ENCODE data around the gene CLIC4.

CLIC4 gene

DNA sequence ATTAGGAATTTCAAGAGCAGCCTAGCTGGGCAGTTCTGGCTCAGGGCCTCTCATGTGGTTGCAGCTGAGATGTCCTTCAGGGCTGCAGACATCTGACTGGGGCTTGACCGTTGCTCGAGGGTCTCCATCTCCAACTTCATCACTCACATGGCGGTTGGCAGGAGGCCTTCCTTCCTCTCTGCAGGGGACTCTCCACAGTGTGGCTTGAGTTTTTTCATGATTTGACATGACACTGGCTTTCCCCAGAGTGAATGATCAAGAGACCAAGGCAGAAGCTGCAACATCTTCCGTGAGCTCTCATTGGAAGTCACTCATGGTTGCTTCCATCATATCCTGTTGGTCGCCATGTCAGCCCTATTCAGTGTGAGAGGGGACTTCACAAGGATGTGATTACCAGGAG, 110.2 kb downstream of the CLIC4 start:
- TF ChIP-seq CSRNP3 (CRISPR knock-in tag; IDR thresholded peaks at IDR 0.05) = no peak
- no peak for TF ChIP-seq RARB (CRISPR knock-in tag; IDR thresholded peaks at IDR 0.05)
- TF ChIP-seq TCF4 (CRISPR knock-in tag; IDR thresholded peaks at IDR 0.05; ENCODE audit: borderline replicate concordance) = no peak
- TF ChIP-seq ESRRG (CRISPR knock-in tag; IDR thresholded peaks at IDR 0.05) = no peak
- ATAC-seq = no peak

DNA sequence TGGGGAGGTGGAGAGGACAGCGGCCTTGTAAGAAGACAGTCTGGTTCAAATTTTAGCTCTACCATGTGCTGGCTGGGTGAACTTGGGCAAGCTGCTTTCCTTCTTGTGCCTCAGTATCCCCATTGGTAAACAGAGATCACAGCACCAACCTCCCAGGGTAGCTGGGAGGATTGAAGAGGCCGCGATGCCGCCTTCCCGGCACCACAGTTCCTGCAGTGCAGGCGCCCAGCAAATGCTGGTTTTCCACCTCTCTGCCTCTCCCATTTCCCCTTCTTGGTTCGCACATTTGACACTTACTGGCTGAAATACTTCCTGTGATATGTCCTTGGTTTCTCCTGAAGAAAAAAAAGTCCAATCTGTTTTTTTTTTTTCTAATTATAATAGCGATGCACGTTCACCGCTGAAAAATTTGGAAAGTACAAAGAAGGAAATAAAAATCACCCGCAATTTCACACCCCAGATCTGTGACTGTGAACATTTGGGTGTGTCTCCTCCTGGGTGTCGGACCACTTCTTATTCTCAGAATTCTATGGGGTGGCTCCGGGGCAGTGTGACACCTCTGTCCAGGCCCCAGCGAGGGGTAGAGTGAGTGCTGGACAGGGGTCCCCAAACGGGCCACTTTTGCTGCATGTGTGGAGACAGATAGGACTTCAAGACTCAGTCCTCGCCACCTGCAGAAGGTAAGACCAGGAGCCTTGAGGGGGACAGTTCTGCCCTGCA, 111.7 kb downstream of the CLIC4 start:
- TF ChIP-seq GLIS3 (CRISPR knock-in tag; IDR thresholded peaks at IDR 0.05) (no peak), RARB (CRISPR knock-in tag; IDR thresholded peaks at IDR 0.05) (no peak)

GRCh38 chr1:24857507-24858133, 112.4 kb downstream of the CLIC4 start:
- peak; percentile 27; the same call in 1 of the 3 replicates for ATAC-seq
- no peak for TF ChIP-seq TCF4 (CRISPR knock-in tag; IDR thresholded peaks at IDR 0.05; ENCODE audit: borderline replicate concordance)
- TF ChIP-seq SNAI2 (CRISPR knock-in tag; IDR thresholded peaks at IDR 0.05) = no peak
- TF ChIP-seq ZC3H10 (CRISPR knock-in tag; IDR thresholded peaks at IDR 0.05) = no peak
- TF ChIP-seq CSDC2 (CRISPR knock-in tag; IDR thresholded peaks at IDR 0.05) = no peak
- TF ChIP-seq TOX (CRISPR knock-in tag; IDR thresholded peaks at IDR 0.05; ENCODE audit: borderline replicate concordance) = no peak
- TF ChIP-seq PPARA (CRISPR knock-in tag; IDR thresholded peaks at IDR 0.05; ENCODE audit: borderline replicate concordance) = no peak
- TF ChIP-seq, protein P1, sequence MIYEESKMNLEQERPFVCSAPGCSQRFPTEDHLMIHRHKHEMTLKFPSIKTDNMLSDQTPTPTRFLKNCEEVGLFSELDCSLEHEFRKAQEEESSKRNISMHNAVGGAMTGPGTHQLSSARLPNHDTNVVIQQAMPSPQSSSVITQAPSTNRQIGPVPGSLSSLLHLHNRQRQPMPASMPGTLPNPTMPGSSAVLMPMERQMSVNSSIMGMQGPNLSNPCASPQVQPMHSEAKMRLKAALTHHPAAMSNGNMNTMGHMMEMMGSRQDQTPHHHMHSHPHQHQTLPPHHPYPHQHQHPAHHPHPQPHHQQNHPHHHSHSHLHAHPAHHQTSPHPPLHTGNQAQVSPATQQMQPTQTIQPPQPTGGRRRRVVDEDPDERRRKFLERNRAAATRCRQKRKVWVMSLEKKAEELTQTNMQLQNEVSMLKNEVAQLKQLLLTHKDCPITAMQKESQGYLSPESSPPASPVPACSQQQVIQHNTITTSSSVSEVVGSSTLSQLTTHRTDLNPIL (CRISPR knock-in tag; IDR thresholded peaks at IDR 0.05; ENCODE audit: low read depth) = no peak
- TF ChIP-seq ZNF70 (CRISPR knock-in tag; IDR thresholded peaks at IDR 0.05) = no peak
- TF ChIP-seq, protein P2, sequence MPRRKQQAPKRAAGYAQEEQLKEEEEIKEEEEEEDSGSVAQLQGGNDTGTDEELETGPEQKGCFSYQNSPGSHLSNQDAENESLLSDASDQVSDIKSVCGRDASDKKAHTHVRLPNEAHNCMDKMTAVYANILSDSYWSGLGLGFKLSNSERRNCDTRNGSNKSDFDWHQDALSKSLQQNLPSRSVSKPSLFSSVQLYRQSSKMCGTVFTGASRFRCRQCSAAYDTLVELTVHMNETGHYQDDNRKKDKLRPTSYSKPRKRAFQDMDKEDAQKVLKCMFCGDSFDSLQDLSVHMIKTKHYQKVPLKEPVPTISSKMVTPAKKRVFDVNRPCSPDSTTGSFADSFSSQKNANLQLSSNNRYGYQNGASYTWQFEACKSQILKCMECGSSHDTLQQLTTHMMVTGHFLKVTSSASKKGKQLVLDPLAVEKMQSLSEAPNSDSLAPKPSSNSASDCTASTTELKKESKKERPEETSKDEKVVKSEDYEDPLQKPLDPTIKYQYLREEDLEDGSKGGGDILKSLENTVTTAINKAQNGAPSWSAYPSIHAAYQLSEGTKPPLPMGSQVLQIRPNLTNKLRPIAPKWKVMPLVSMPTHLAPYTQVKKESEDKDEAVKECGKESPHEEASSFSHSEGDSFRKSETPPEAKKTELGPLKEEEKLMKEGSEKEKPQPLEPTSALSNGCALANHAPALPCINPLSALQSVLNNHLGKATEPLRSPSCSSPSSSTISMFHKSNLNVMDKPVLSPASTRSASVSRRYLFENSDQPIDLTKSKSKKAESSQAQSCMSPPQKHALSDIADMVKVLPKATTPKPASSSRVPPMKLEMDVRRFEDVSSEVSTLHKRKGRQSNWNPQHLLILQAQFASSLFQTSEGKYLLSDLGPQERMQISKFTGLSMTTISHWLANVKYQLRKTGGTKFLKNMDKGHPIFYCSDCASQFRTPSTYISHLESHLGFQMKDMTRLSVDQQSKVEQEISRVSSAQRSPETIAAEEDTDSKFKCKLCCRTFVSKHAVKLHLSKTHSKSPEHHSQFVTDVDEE (CRISPR knock-in tag; IDR thresholded peaks at IDR 0.05) = no peak
- TF ChIP-seq, protein P3, sequence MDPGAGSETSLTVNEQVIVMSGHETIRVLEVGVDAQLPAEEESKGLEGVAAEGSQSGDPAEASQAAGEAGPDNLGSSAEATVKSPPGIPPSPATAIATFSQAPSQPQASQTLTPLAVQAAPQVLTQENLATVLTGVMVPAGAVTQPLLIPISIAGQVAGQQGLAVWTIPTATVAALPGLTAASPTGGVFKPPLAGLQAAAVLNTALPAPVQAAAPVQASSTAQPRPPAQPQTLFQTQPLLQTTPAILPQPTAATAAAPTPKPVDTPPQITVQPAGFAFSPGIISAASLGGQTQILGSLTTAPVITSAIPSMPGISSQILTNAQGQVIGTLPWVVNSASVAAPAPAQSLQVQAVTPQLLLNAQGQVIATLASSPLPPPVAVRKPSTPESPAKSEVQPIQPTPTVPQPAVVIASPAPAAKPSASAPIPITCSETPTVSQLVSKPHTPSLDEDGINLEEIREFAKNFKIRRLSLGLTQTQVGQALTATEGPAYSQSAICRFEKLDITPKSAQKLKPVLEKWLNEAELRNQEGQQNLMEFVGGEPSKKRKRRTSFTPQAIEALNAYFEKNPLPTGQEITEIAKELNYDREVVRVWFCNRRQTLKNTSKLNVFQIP (CRISPR knock-in tag; IDR thresholded peaks at IDR 0.05; ENCODE audit: borderline replicate concordance, low read depth) = no peak
- TF ChIP-seq ZNF565 (CRISPR knock-in tag; conservative IDR thresholded peaks at IDR 0.05; ENCODE audit: low read depth) = no peak
- TF ChIP-seq, protein P4, sequence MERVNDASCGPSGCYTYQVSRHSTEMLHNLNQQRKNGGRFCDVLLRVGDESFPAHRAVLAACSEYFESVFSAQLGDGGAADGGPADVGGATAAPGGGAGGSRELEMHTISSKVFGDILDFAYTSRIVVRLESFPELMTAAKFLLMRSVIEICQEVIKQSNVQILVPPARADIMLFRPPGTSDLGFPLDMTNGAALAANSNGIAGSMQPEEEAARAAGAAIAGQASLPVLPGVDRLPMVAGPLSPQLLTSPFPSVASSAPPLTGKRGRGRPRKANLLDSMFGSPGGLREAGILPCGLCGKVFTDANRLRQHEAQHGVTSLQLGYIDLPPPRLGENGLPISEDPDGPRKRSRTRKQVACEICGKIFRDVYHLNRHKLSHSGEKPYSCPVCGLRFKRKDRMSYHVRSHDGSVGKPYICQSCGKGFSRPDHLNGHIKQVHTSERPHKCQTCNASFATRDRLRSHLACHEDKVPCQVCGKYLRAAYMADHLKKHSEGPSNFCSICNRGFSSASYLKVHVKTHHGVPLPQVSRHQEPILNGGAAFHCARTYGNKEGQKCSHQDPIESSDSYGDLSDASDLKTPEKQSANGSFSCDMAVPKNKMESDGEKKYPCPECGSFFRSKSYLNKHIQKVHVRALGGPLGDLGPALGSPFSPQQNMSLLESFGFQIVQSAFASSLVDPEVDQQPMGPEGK (CRISPR knock-in tag; IDR thresholded peaks at IDR 0.05; ENCODE audit: borderline replicate concordance) = no peak

More for the DNA sequence above, 111.7 kb downstream of the CLIC4 start:
- ATAC-seq = no peak

DNA sequence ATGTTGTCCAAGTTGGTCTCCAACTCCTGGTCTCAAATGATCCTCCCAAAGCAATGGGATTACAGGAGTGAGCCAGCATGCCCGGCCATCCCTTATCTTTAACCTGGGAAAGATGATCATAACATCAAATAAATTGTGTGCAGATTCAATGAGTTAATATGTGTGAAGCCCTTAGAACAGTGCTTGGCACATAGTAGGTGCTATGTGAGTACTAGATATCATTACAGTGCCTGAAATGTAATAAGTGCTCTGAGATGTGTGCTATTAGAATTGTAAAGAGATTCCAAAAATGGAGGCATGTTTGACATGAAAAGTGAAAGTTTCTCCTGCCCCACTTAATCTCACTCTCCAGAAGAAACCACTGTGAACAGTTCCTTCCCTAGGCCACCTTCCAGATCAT, 113.0 kb downstream of the CLIC4 start:
- ATAC-seq = no peak
- no peak for TF ChIP-seq ZNF565 (CRISPR knock-in tag; conservative IDR thresholded peaks at IDR 0.05; ENCODE audit: low read depth)
- TF ChIP-seq BACH2 (CRISPR knock-in tag; IDR thresholded peaks at IDR 0.05; ENCODE audit: borderline replicate concordance) = no peak
- TF ChIP-seq ARNTL (CRISPR knock-in tag; IDR thresholded peaks at IDR 0.05; ENCODE audit: borderline replicate concordance, low read depth) = no peak
- TF ChIP-seq, protein P1 (CRISPR knock-in tag; IDR thresholded peaks at IDR 0.05; ENCODE audit: low read depth) = no peak
- TF ChIP-seq ZC3H10 (CRISPR knock-in tag; IDR thresholded peaks at IDR 0.05) = no peak
- TF ChIP-seq ZNF70 (CRISPR knock-in tag; IDR thresholded peaks at IDR 0.05) = no peak
- TF ChIP-seq PPARA (CRISPR knock-in tag; IDR thresholded peaks at IDR 0.05; ENCODE audit: borderline replicate concordance) = no peak
- TF ChIP-seq TCF4 (CRISPR knock-in tag; IDR thresholded peaks at IDR 0.05; ENCODE audit: borderline replicate concordance) = no peak
- TF ChIP-seq ESRRG (CRISPR knock-in tag; IDR thresholded peaks at IDR 0.05) = no peak
- no peak for TF ChIP-seq SNAI2 (CRISPR knock-in tag; IDR thresholded peaks at IDR 0.05)
- TF ChIP-seq, protein P3 (CRISPR knock-in tag; IDR thresholded peaks at IDR 0.05; ENCODE audit: borderline replicate concordance, low read depth) = no peak
- TF ChIP-seq ZFP30 (CRISPR knock-in tag; IDR thresholded peaks at IDR 0.05) = no peak
- TF ChIP-seq GLIS3 (CRISPR knock-in tag; IDR thresholded peaks at IDR 0.05) = no peak
